Left lung (tissue), 10 donors: ENCODE results near the gene GPR183. TPM values are rescaled to one million over a fixed set of nuclear protein-coding genes. Genes with fewer than 3 reads are reported as not detected.

Experiments used
- ATAC-seq: fragments of 200-7000 bp; cut with Tn5 transposase; one replicate; pipeline ENCODE4 v1.9.1; 2020; ENCODE audit warnings: moderate library complexity
- DNase-seq, 4 donors: peaks; one replicate each; pipeline ENCODE4 v3.0.0-alpha.2; 2013 to 2020
- H3K27ac ChIP-seq, 2 donors: fragments of 200-600 bp; sonication (generic) in 1 of 2; one replicate each; pipeline versions ENCODE4 v1.5.0 to v1.8.0; 2020 to 2021
- H3K27me3 ChIP-seq, 2 donors: fragments of 200-600 bp; sonication (generic) in 1 of 2; one replicate each; pipeline versions ENCODE4 v1.5.0 to v1.8.0; 2020 to 2021
- H3K36me3 ChIP-seq, 2 donors: fragments of 200-600 bp; sonication (generic) in 1 of 2; one replicate each; pipeline versions ENCODE4 v1.5.0 to v1.8.0; 2020 to 2021
- H3K4me1 ChIP-seq, 2 donors: fragments of 200-600 bp; one replicate each; pipeline ENCODE4 v1.8.0; 2021
- H3K4me3 ChIP-seq, 2 donors: fragments of 200-600 bp; sonication (generic) in 1 of 2; one replicate each; pipeline versions ENCODE4 v1.5.0 to v1.8.0; 2020 to 2021; ENCODE audit warnings: mild to moderate bottlenecking in 1 of 2
- H3K9me3 ChIP-seq, 2 donors: fragments of 200-600 bp; sonication (generic) in 1 of 2; one replicate each; pipeline versions ENCODE4 v1.5.0 to v1.8.0; 2020 to 2021
- CTCF ChIP-seq, 2 donors: fragments of 200-600 bp; sonication (generic) in 1 of 2; IDR thresholded peaks; one replicate each; pipeline versions ENCODE4 v1.5.0 to v1.8.0; 2021; ENCODE audit warnings: antibody characterized with exemption in 2 of 2
- intact Hi-C, 2 donors: fragments of 100-400 bp; cut with DNase I; formaldehyde crosslinking; loops; one replicate each; pipeline versions ENCODE4 v1.11.2 to v1.14.2; 2022
- polyA plus RNA-seq, 6 donors: library from polyadenylated mRNA; unstranded; fragments of 120-200 nt; gene quantifications; one replicate each; pipeline ENCODE4 v1.2.1, GENCODE V29; 2013; ENCODE audit not compliant: insufficient read length in 6 of 6
- total RNA-seq, 2 donors: library from RNA; stranded (reverse); fragmentation: NEBNext Ultra II Directional; extraction: Animal tissue kit (Norgen Biotek cat#: 25700); gene quantifications; one replicate each; pipeline ENCODE4 v1.2.1, GENCODE V29; 2021
- donor health status: DM: no; HTN: yes; CAD: no.
- donor health status: DM: no; HTN: no; CAD: no.

The GPR183 gene
- total and polyA plus RNA-seq, 8 donors: 7.4 to 11.3 (median 9.5) TPM

GRCh38 chr13:99273128-99273527 lies 34.1 kb downstream of the GPR183 start:
- no peak overlapping the region for H3K27ac ChIP-seq
- H3K9me3 ChIP-seq: peaks cover 0 to 5% of the 10 kb centered on the region in 2 donors
- intact Hi-C loops: loop anchor here in 1 of 2 donors (5.0 kb wide), 1 partner anchor 164 kb away; no protein-coding TSS in a partner anchor
- H3K4me1 ChIP-seq: peaks cover 0 to 48% of the 10 kb centered on the region in 2 donors
- no peak for TF ChIP-seq CTCF (IDR thresholded peaks at IDR 0.05)
- no peaks in the 10 kb centered on the region for H3K27me3 ChIP-seq
- no peak overlapping the region for H3K4me3 ChIP-seq
- ATAC-seq (no peak), DNase-seq (no peak)
- peaks cover 0 to 3% of the 10 kb centered on the region in 2 donors for H3K36me3 ChIP-seq

DNA sequence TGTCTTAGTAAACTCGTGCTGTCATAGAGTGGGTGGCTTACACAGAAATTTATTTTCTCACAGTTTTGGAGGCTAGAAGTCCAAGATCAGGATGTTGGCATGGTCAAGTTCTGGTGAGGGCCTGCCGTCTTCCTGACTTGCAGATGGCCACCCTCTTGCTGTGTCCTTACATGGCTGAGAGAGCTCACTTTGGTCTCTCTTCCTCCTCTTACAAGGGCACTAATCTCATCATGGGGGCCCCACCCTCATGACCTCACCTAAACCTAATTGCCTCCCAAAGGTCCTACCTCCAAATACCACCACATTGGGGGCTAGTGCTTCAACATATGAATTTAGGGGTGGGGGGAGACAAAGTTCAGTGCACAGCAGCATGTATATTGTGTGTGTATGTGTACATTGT lies 34.7 kb downstream of the GPR183 start:
- no peak overlapping the region for H3K4me3 ChIP-seq
- H3K36me3 ChIP-seq: peaks cover 0 to 3% of the 10 kb centered on the region in 2 donors
- H3K27me3 ChIP-seq: no peaks in the 10 kb centered on the region
- intact Hi-C loops: loop anchor here in 1 of 2 donors (5.0 kb wide), 1 partner anchor 165 kb away; no protein-coding TSS in a partner anchor
- peaks cover 0 to 5% of the 10 kb centered on the region in 2 donors for H3K9me3 ChIP-seq
- peaks cover 0 to 41% of the 10 kb centered on the region in 2 donors for H3K4me1 ChIP-seq
- no peak for TF ChIP-seq CTCF (IDR thresholded peaks at IDR 0.05)
- ATAC-seq (no peak), DNase-seq (no peak)
- H3K27ac ChIP-seq: no peak overlapping the region

DNA sequence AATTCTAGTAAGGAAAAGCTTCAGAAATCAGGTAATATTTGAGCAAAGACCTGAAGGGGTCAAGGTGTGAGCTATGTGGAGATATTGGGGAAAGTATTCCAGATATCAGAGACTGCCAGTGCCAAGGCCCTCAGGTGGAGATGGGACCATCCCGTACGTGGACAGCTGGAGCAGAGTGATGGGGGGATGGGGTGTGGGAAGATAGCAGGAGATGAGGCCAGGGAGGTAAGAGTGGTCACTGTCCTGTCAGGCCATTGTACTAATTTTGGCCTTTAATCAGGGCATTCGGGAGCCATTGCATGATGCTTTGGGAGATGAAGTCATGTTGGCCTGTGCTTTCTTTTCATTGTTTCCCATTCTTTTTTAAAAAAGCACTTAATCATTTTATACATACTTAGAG lies 36.0 kb downstream of the GPR183 start:
- ATAC-seq (no peak), DNase-seq (no peak)
- Histone ChIP-seq H3K4me3 (no peak overlapping the region), H3K9me3 (peaks cover 0 to 5% of the 10 kb centered on the region in 2 donors), H3K4me1 (peaks cover 0 to 29% of the 10 kb centered on the region in 2 donors), H3K27ac (peak overlapping the region; percentile 16 to 60), H3K36me3 (peaks cover 0 to 2% of the 10 kb centered on the region in 2 donors), H3K27me3 (no peaks in the 10 kb centered on the region)
- TF ChIP-seq CTCF (IDR thresholded peaks at IDR 0.05): no peak
- intact Hi-C loops: loop anchor here in 1 of 2 donors (5.0 kb wide), 1 partner anchor 166 kb away; no protein-coding TSS in a partner anchor

DNA sequence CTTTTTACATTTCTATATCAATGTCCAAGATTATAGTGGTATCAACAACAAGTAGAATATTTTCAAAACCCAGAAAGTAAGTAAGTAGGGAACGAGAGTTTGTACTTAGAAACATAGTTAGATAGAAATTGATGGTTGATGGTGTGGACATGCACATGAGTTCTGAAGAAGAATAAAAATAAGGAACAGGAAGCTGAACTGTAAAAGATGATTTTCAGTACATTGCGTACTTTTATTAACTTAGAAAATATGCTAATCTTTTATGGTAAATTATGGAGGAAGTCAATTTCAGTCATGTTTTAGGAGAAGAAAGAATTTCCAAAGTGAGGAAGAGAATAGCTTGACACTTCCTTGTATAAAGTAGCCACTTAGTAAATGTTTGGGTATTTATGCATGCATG lies 36.7 kb downstream of the GPR183 start:
- Histone ChIP-seq H3K27ac (peak overlapping the region; percentile 16 to 60), H3K4me1 (peaks cover 0 to 25% of the 10 kb centered on the region in 2 donors), H3K9me3 (peaks cover 0 to 5% of the 10 kb centered on the region in 2 donors), H3K4me3 (no peak overlapping the region), H3K27me3 (no peaks in the 10 kb centered on the region), H3K36me3 (no peaks in the 10 kb centered on the region)
- ATAC-seq (peak; percentile 9), DNase-seq (no peak)
- TF ChIP-seq CTCF (IDR thresholded peaks at IDR 0.05): no peak
- intact Hi-C loops: loop anchor here in 1 of 2 donors (5.0 kb wide), 1 partner anchor 167 kb away; no protein-coding TSS in a partner anchor

DNA sequence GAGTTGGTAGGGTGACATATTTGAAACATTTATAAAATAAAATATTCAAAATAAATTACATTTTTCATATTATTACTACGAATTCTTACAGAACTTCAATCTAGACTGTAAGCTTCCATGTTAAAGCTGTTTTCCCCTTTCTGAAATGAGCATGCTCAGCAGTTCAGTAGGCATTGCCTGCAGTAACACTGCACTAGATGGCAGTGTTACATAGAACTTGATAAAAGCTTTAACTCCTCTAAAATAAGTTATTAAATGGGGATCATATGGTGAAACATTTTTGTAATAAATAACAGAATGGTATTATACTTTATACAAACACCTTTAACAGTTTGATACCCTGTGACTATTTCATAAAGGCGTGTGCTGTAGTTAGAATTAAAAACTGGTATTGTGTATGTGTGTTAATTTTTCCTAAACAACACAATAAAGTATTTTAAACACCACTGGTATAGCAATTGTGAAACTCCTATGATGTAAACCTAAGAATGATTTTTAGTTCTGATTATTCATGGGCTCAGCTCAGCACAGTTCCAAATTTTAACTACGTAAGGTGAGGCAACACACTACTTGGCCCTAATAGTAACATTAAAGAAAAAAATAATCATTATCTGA lies 37.5 kb downstream of the GPR183 start:
- H3K4me1 ChIP-seq: peaks cover 0 to 25% of the 10 kb centered on the region in 2 donors
- TF ChIP-seq CTCF (IDR thresholded peaks at IDR 0.05): peak; percentile 62 to 75
- peak; percentile 90 for ATAC-seq
- no peaks in the 10 kb centered on the region for H3K36me3 ChIP-seq
- H3K27me3 ChIP-seq: no peaks in the 10 kb centered on the region
- intact Hi-C loops: loop anchor here in 1 of 2 donors (5.0 kb wide), 2 partner anchors 92 to 168 kb away; no protein-coding TSS in a partner anchor
- DNase-seq: peak in 1 of 4 donors; percentile 71
- H3K9me3 ChIP-seq: peaks cover 0 to 5% of the 10 kb centered on the region in 2 donors
- peak overlapping the region; percentile 16 to 60 for H3K27ac ChIP-seq
- no peak overlapping the region for H3K4me3 ChIP-seq
